GM20000 (cell line): ENCODE measurements around the gene IL17B.

Experiments
- DNase-seq: peaks from one replicate; pipeline ENCODE4 v3.0.0; 2012; ENCODE audit warnings: low spot score
- TF ChIP-seq, protein P1 (sequence below): IDR thresholded peaks from 2 replicates; pipeline ENCODE4 v1.5.1; 2012; ENCODE audit warnings: mild to moderate bottlenecking, control low read depth; ENCODE audit errors: extremely low read depth, missing control alignments

The IL17B gene

DNA sequence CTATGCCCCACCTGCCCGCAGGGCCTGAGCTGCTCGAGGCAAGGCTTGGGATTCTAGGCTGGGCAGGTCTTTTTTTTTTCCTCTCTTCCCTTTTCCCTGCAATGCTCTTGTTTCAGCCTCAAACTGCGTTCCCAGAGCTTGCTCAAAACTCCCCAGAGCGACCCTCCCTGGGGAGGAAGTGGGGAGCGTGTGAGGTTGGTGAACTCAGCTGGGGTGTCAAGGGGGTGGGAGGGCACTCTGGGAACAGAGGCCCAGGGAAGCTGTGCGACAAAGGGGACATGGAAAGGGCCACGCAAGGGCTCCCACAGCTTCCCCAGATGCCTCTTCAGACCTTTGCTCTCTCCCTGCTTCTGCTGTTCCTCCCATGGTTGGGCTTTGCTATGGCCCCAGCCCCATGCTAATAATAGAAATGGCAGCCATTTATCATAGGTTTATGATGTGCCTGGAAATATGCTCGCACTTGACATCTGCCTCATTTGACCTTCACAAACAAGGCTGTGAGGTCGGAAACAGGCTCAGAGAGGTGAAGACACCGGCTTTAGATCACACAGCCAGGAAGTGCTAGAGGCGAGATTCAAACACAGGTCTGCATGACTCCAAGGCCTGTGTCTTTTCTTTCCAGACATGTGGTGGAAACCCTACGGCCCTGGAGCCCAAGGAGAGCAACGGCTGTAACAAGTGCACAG is 40.9 kb upstream of the IL17B start:
- DNase-seq, result no peak
- TF ChIP-seq, protein P1, sequence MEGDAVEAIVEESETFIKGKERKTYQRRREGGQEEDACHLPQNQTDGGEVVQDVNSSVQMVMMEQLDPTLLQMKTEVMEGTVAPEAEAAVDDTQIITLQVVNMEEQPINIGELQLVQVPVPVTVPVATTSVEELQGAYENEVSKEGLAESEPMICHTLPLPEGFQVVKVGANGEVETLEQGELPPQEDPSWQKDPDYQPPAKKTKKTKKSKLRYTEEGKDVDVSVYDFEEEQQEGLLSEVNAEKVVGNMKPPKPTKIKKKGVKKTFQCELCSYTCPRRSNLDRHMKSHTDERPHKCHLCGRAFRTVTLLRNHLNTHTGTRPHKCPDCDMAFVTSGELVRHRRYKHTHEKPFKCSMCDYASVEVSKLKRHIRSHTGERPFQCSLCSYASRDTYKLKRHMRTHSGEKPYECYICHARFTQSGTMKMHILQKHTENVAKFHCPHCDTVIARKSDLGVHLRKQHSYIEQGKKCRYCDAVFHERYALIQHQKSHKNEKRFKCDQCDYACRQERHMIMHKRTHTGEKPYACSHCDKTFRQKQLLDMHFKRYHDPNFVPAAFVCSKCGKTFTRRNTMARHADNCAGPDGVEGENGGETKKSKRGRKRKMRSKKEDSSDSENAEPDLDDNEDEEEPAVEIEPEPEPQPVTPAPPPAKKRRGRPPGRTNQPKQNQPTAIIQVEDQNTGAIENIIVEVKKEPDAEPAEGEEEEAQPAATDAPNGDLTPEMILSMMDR, result no peak

DNA sequence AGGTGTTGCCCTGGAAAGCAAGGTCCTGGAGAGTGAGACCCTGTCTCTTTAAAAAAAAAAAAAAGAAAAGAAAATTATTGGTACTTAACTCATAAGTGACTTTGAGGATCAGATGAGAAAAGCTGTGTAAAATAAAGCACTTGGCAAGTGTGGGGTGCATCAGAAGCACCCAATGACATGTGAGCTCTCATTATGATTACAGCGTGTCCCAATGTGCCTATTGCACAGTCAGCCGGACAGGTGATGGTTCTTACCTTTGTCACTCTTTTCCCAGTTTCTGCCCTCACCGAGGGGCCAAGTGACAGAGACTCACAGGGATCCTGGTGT is 40.4 kb upstream of the IL17B start:
- TF ChIP-seq, protein P1, result no peak

DNA sequence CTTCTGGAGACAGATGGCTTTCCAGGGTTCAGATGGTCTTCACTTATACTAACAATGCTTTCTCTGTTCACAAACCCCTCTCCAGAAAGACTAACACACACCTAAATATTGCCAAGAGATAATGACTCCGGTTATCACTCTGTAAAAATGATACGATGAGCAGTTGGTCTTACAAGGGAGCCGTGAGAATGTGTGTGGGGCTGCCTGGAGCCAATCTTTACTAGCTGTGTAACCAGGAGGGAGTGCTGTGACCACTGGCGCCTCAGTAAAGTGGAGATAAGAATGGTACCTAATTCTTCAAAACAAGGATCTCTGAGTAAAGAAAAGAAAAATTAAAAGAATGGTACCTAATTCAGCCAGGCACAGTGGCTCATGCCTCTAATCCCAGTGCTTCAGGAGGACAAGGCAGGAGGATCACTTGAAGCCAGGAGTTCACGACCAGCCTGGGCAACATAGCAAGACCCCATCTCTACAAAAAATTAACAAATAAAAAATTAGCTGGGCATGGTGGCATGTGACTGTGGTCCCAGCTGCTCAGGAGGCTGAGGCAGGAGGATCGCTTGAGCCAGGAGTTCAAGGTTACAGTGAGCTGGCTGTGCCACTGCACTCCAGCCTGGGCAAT is 39.9 kb upstream of the IL17B start:
- DNase-seq, result no peak
- TF ChIP-seq, protein P1, result no peak

More for the DNA sequence above, 40.4 kb upstream of the IL17B start:
- DNase-seq, result no peak

DNA sequence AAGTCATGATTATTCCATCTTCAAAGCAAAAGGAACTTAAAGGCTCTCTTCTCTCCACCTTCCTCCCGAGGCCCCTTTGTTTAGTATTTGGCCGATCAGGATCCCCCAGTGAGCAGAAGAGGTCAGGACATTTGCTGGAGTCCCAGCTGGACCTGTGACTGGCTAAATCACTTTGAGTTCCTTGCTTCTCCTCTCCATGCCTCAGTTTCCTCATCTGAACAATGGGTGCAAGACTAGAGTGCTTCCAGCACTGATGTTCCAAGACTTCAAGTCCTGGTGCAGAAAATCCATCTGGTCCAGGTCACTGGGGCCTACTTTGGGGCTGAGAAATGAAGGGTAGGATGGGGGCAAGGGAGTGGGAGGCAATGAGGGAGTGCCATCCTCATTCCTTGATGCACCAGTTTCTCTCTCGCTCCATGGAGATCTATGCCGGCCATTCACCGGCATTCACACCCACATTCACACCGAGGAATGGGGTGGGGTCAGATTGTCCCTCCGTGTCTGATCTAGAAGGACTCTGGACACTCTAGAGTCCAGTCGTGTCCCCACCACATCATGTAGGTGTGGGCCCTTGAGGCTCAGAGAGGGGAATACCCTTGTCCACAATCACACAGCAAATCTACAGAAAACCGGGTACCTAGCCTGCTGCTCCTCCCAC is 38.7 kb upstream of the IL17B start:
- TF ChIP-seq, protein P1, result no peak
- DNase-seq, result no peak

DNA sequence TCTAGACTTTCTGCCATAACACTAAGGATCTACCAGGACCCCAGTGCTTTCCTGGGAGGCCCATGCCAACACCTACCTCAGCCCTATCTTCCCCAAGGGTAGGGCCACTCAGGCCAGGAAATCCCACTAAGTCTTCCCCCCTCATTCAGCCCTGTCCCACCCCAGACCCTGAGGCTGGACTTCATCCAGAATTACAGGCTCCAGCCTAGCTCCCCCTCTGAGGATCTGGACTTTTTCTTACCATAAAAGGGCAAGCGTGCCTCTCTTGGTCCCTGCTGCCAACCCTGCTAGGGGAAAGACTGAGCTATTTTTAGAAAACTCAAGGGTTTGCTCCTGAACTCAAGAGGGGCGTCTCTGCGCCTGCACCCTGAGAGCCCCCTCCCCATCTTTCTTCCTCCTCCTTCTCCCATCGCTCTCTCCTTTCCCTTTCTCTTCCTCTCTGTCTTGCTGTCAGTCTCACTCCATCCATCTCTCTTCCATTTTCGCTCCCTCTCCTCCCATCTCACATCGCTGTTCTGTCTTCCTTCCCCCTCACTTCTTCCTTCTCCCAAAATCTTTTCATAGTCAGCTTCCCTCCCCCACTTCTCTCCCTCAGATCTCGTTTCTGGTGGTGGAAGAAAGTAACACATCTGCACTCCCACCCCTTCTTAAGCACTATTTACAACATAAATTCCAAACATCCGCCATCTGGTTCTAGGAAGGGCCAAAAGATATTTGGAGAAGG is 38.1 kb upstream of the IL17B start:
- no peak for DNase-seq
- TF ChIP-seq, protein P1, result no peak

DNA sequence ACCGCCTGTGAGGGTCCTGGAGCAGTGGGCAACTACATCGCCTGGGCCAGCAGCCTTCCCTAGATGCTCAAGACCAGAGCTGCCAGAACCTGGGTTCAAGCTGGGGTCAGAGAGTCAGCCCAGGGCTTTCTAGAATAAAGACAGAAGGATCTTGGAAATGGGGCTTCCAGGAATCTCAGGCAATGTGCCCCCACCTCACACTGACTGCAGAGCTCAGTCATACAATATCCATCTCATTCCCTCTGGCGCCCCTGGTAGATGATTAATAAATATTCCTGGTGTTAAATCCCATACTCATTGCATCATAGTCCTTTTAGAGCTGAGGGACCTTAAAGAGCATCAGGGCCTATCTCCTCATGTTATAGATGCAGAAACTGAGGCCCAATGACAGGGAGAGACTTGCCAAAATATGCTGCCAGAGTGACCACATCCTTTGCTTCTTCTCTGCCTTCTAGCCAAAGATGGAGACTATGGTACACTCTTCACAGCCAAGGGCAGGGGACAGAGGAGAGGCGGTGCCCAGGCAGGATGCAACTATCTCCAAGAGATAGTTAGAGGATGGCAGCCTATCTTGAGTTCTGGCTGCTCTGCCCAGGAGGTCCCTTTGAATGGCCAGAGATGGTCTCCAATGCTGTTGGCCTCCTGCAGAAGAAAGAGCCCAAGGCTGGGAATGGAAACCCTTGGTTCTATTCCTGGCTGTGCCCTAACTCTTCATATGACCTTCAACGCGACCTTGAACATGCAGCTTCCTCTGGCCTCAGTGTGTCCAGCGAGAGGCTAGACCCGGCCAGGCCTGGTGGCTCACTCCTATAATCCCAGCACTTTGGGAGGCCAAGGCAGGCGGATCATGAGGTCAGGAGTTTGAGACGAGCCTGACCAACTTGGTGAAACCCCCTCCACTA is 36.2 kb upstream of the IL17B start:
- no peak for DNase-seq
- TF ChIP-seq, protein P1, result no peak
